H1 (cell line): Measurements from ENCODE around the gene MMAB. TPM values are rescaled to one million over a fixed set of nuclear protein-coding genes. Genes with fewer than 3 reads are reported as not detected.

ENCODE experiments used
- BCL11A ChIP-seq, 2 experiments: IDR thresholded peaks; one replicate each; pipeline ENCODE4 v1.6.1; 2011; ENCODE audit warnings: low read depth in 2 of 2, low read length in 2 of 2, mild to moderate bottlenecking in 2 of 2
- polyA plus RNA-seq, 7 experiments: library from polyadenylated mRNA; depleted of rRNA in 3 of 7; stranded (reverse) in 5 of 7; unstranded in 2 of 7; fragments of >200 nt in 5 of 7; fragments of 200-250 nt in 2 of 7; gene quantifications; 1 replicate in 5 of 7; 2 replicates in 1 of 7; 4 replicates in 1 of 7; pipeline versions ENCODE4 v1.2.1 to v1.2.3, GENCODE V29; 2011 to 2013; ENCODE audit warnings: missing spikeins in 2 of 7, mixed read lengths in 2 of 7
- total RNA-seq: library from RNA; stranded (reverse); fragmentation: NEBNext Ultra II Directional; extraction: Animal tissue kit (Norgen Biotek cat#: 25700); gene quantifications from 2 replicates; pipeline ENCODE4 v1.2.1, GENCODE V29; 2021

Gene MMAB
- total and polyA plus RNA-seq, 2 of the 8 experiments (the other 6 are each of a cell fraction or from before 2014, with no cell fraction given): 12.9 to 18.5 TPM

DNA sequence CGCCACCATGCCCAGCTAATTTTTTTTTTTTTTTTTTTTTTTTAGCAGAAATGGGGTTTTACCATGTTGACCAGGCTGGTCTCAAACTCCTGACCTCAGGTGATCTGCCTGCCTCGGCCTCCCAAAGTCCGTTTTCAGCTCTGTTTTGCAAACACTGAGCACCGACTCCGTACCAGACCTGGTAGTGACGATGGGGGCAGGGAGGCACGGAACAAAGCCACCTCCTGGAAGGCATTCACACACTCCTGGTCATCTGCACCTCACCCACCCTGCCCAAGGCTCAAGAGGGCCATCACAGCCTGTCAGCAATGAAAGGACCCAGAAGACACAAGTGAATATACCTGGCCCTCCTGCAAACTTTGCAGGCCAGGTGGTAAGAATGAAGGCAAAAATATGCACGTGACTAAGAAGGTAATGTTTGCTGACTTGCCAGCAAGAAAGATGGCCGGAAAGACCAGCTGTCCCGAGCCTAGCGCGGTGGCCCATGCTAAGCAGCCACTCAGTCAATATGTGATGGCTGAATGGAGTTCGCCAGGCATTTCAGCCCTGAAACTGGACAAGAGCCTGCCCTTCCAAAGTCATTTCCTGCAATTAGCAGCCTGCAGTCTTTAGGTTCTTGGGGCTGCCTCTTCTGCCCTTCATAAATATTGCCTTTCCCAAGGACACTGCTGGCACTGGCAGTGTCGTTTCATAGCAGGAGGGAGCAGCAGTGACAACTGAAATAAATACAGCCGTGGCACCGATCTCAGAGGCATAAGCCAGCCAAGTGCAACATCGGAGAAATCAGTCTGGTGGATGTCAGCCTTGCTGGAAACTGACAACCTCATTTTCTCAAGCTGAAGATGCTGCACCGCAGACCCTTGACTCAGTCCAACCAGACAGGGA lies 17.6 kb downstream of the MMAB start (continued):
- no peak for TF ChIP-seq BCL11A (IDR thresholded peaks at IDR 0.05; ENCODE audit: low read depth in 2 of 2, low read length in 2 of 2)
- TF ChIP-seq, all 59 proteins: peak for 0
